GM19468 (cell line): ENCODE measurements around the gene FLNB.

Experiments used
- ATAC-seq: cut with Tn5 transposase; IDR thresholded peaks from one replicate; pipeline ENCODE4 v1.9.1; 2021; ENCODE audit warnings: mild to moderate bottlenecking, moderate library complexity, moderate number of reproducible peaks; ENCODE audit not compliant: unreplicated experiment; ENCODE audit errors: extremely low read depth

Gene FLNB, protein sequence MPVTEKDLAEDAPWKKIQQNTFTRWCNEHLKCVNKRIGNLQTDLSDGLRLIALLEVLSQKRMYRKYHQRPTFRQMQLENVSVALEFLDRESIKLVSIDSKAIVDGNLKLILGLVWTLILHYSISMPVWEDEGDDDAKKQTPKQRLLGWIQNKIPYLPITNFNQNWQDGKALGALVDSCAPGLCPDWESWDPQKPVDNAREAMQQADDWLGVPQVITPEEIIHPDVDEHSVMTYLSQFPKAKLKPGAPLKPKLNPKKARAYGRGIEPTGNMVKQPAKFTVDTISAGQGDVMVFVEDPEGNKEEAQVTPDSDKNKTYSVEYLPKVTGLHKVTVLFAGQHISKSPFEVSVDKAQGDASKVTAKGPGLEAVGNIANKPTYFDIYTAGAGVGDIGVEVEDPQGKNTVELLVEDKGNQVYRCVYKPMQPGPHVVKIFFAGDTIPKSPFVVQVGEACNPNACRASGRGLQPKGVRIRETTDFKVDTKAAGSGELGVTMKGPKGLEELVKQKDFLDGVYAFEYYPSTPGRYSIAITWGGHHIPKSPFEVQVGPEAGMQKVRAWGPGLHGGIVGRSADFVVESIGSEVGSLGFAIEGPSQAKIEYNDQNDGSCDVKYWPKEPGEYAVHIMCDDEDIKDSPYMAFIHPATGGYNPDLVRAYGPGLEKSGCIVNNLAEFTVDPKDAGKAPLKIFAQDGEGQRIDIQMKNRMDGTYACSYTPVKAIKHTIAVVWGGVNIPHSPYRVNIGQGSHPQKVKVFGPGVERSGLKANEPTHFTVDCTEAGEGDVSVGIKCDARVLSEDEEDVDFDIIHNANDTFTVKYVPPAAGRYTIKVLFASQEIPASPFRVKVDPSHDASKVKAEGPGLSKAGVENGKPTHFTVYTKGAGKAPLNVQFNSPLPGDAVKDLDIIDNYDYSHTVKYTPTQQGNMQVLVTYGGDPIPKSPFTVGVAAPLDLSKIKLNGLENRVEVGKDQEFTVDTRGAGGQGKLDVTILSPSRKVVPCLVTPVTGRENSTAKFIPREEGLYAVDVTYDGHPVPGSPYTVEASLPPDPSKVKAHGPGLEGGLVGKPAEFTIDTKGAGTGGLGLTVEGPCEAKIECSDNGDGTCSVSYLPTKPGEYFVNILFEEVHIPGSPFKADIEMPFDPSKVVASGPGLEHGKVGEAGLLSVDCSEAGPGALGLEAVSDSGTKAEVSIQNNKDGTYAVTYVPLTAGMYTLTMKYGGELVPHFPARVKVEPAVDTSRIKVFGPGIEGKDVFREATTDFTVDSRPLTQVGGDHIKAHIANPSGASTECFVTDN (N-terminal part only)

DNA sequence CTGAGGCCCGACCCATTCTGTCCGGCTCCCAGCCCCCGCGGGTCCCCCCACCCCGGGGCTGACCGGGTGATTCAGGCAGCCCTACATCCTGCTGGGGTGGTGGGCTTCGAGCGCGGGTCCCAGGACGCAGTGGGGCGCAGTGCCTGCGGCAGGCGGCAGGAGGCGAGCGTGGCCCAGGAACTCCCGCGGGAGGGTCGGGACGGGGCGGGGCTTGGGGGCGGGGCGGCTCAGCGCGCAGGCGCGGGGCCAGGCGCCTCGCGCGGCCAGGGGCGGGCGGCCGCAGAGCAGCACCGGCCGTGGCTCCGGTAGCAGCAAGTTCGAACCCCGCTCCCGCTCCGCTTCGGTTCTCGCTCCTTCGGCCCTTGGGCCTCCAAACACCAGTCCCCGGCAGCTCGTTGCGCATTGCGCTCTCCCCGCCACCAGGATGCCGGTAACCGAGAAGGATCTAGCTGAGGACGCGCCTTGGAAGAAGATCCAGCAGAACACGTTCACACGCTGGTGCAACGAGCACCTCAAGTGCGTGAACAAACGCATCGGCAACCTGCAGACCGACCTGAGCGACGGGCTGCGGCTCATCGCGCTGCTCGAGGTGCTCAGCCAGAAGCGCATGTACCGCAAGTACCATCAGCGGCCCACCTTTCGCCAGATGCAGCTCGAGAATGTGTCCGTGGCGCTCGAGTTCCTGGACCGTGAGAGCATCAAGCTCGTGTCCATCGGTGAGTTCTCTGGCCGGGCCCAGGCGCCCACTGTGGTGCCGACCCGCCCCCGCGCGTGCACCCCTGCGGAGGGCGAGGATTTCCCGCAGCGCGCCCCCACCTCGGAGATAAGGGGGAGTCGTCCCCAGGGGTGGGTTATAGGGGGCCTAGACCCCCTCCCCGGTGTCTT lies at the start of gene FLNB:
TSS of gene FLNB (plus strand) at position 282 of the 885 bp plus-strand sequence. CDS start at position 425, 143 bp downstream.
- no peak for ATAC-seq

DNA sequence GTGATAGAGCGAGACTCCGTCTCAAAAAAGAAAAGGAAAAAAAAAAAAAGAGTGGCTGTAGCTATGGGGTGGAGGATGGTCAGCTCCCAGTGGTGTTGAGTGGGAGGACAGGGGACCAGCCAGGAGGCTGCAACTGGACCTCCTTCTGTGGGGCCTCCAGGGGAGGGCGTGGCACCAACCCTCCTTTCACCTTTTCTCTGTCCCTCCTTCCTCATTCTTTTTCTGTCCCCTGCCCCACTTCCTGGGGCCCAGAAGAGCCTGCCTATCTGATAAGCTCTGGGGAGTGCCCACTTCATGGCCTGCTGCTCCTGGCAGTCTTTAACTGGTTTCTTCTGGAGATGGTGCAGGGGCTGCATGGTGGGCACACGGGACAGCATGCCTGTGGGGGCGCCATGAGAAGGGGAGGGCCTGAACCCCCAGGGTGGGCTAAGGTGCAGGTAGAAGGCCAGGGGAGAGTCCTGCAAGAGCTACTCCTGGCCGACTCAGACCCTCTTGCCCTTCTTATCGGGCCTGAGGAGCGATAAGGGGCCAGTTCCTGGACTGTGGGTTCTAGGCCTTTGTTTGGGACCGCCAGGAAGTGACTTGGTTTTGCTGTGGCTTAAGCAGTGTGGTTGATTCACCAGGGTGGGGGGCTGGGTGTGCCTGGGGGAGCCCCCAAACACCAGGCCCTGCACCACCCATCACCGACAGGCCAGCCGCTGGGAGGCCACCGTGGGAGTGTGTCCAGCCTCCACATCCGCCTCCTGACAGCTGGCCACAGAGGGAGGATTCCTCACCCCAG lies 49.4 kb upstream of the FLNB start:
- no peak for ATAC-seq

DNA sequence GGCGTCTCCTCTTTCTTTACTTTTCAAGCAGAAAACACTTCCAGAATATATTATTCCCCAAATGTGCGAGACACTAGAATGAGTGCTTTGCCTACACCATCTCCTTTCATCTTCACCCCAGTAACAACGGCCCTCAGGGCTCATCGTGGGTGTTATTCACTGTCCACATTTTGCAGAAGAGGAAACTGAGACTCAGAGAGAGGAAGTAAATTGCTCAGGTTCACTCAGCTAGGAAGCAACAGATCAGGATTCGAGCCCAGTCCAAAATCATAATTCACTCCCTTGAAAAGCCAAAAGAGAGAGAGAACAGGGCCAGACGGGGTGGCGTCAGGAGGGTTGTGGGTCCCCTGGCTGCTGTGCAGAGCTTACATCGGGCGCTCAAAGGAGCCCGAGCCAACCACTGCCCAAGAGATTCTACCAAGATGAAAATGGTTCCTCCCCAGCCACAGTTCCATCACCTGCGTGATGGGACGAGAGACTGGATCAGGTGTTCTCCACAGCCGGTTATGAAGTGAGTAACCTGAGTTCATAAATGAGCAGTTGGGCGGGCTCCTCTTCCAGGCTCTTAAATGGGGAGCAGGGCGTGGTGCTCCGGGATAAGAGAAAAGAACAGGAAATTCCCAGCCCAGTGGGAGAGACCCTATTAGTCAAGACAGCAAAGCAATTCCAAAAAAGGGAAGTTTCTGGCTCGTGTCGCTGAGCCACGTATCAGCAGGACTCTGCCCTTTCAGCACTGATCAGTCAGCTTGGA lies 48.6 kb upstream of the FLNB start:
- no peak for ATAC-seq

DNA sequence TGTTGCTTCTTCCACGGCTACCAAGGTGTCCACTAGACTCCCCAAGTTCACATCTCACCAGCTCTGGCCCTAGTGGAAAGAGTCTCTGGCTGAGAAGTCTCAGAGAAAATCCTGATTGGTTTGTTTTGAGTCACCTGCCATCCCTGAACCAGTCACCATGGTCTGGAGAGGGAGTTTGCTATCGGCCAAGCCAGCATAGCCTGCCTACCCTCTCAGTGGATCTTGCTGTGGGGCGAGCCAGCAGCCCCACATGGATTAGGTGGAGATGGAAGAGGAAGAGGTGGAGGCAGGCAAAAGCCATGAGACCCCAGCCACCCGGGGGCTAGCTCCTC lies 48.1 kb upstream of the FLNB start:
- ATAC-seq = no peak

DNA sequence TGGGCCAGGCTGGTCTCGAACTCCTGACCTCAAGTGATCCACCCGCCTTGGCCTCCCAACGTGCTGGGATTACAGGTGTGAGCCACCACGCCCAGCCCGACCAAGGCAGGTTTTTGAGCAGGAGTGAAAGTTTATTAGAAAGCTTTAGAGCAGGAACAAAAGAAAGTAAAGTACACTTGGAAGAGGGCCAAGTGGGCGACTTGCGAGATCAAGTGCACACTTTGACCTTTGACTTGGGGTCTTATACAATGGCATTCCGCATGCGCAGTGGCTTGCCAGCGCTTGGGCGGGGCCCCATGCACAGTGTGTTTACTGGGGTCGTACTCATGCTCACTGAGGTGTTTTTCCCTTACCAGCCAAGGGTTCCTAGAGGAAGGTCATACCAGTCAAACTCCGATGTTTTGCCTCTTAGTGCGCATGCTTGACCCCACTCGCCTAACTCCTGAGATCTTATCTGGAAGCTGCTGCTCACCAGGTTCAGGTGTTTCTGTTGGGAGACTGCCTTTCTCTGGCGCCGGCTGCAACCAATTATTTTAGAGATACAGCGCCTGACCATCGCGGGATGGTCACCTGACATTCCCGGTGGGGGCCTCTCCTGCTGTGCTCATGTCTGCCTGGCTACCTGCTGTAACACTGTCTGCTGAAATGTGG lies 46.9 kb upstream of the FLNB start:
- ATAC-seq = no peak

DNA sequence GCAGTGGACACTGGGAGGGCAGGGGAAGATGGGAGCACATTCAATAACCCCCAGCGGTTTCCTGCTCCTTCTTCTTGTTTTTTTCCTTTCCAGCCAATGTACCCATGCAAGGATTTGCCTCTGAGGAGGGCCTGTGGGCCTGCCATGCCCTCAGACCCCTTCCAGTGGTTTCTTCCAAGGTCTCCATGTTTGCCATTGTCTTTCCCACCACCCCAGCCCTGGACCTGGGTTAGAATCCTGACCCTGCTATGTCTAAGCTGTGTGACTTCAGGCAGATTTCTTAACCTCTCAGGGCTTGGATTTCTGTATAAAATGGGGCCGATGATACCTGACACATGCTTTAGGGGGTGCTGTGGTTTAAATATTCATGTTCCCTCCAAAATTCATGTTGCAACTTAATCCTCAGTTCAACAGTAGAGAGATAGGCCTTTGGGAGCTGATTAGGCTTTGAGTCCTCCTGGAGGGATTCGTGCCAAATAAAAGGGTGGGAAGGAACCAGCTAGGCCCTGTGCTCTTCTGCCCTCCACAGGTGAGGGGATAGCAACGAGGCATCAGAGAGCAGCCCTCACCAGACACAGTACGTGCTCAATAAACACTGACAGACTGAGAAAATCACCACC lies 46.3 kb upstream of the FLNB start:
- ATAC-seq = no peak

DNA sequence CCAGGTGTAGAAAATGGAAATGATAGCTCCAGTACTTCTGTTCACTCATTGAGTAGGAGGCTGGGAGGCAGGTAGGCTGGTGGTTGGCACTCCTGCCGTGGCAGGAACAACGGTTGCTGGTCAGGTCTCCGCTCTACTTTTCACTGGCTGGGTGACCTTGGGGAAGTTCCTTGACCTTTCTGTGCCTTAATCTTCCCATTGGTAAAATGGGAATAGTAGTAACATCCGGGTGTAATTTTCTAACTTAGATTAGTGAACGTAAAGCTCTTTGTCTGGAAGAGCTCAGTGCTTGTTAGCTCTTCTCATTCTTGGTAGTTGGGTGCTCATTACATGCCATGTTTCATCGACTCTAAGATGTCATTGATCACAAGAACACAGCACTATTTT lies 45.8 kb upstream of the FLNB start:
- ATAC-seq = no peak

DNA sequence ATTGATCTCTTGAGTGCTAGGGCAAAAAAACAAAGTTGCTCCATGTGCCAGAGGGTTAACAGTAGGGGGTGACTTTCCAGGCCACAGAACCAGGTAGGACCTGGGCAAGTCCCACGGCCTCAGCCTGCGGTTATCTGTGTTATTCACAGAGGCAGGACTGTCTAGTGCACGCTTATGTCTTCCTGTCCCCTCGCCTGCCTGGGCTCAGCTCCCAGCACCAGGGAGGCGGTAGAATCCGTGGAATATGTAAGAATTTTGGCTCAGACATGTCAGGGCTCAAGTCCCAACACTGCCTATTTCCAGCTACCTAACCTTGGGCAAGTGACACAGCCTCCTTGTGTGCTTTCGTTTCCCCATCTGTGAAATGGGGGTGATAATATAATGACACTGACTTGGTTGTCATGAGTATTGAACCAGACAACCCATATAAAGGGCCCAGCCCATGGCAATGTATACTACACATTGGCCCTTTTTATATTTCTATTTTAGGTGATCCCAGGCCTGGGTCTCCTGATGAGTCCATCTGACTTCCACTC lies 44.3 kb upstream of the FLNB start:
- no peak for ATAC-seq

DNA sequence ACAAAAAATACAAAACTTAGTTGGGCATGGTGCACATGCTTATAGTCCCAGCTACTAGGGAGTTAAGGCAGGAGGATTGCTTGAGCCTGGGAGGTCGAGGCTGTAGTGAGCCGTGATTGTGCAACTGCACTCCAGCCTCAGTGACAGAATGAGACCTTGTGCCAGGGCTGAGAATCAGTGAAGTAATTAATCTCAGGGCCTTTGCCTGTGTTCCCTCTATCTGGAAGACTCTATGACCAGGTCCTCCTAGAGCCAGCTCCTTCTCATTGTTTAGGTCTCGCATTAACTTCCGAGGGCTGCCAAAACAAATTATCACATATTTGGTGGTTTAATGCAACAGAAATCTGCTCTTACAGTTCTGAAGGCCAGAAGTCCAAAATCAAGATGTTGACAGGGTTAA lies 41.4 kb upstream of the FLNB start:
- ATAC-seq = no peak

DNA sequence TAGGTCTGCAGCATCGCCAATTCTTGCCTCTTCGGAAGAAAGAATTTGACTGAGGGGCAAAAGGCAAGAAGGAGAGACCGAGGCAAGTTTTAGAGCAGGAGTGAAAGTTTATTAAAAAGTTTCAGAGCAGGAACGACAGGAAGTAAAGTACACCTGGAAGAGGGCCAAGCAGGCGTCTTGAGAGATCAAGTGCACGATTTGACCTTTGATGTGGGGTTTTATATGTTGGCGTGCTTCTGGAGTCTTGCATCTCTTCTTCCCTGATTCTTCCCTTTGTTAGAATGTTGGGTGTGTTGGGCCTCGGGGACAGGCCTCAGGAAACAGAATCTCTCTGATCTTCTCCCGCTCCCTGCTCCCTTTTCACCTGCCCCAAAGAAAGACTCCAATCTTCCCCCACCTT lies 40.6 kb upstream of the FLNB start:
- no peak for ATAC-seq

DNA sequence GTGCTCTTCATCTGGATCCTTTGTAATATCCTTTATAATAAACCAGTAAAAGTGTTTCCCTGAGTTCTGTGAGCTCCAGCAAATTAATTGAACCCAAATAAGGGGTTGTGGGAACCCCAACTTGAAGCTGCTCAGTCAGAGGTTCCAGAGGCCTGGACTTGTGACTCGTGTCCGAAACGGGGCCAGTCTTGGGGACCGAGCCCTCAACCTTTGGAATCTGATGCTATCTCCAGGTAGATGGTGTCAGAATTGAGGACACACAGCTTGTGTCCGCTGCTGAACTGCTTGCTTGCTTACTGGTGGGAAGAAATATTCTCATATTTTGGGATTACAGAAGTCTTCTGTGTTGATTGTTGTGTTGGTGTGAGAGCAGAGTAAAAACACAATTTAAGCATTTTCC lies 39.7 kb upstream of the FLNB start:
- ATAC-seq = no peak

DNA sequence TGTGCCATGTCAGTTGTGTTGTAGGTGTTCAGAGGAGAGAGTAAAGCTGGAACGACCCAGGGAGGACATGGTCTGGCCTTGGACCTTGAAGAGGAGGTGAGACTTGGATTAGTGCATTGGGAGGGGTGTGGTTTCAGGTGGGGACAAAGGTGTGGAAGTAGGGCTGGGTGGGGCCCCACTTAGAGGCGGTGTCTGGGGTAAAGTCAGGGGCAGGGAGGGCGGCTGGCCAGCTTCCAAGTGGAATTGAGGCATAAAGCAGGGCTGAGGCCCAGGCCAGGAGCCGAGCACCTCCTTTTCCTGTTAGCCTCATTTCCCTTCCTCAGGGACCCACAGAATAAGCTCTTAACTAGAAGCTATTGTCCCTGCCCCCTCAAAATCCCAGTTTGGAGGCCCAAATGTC lies 36.2 kb upstream of the FLNB start:
- ATAC-seq = no peak

DNA sequence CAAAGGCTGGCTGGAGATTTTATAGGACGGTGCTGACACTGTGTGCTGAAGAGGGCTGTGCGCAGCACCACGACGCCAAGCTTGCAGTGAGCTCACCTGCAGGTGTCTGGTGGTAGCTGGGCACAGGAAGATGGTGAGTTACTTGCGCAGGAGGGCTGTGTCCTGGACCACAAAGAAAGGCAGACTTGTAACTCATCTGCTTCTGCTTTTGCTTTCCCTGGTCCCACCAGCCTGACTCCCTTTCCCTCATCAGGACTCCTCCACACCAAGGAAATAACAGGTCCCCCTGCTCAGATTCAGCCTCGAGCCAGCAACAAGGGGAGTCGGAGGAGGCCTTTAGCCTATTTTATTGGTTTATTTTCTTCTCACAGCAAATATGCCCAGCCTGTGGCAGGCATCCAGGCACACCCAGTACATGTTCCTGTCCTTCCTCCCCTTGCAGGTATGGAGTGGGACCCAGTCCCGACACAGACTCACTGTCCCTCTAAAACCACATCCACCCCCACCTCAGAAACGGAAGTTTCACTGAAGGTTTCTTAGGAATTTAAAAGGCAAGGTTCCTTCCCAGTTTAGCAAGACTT lies 35.6 kb upstream of the FLNB start:
- ATAC-seq = no peak

DNA sequence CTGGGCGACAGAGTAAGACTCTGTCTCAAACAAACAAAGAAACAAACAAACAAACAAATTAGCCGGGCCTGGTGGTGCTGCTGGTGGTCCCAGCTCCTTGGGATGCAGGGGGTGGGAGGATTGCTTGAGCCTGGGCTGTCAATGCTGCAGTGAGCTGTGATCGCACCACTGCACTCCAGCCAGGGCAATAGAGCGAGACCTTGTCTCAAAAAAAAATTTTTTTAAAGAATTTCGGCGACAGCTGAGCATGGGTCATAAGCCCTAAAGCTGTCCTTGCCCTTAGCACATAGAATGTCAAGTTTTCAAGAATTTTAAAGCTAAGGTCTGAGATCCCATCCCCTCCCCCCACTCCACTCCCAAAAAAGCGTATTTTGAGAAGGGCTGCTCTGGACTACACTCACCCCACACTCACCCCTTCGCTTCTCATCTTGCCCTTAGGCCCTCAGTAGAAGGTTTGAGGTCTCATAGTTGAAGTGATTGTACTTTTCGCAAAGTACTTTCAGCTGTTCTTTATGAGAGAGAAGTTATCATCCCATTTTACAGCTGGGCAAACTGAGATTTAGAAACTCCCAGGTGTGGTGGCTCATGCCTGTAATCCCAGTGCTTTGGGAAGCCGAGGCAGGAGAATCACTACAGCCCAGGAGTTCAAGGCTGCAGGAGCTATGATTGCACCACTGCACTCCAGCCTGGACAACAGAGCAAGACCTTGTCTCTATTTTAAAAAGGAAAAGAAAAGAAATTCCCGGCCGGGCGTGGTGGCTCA lies 34.3 kb upstream of the FLNB start:
- no peak for ATAC-seq

DNA sequence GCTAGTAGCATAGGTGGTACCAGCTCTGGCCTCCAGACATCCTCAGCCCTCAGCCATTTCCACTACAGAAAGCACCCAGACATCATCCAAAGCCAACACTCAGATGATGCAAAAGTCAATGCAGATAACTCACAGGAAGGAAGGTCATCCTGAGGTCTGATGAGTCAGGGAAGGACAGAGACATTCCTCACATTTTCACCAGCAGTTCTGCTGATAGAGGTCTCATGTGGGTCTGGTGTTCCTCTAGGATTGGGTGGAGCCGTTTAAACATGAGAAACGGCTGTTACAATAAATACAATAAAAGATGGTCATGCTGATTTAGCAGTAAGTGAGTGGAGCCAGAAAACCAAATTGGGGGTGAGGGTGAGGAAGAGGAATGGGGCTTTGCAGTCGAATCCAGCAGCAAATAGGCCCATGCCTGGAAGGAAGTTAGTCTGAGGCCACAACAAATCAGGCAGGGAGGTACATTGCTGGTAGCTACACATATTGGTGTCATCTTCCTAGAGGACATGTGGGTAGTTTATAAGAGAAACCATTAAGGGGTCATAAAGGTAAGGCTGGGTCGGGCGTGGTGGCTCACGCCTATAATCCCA lies 33.3 kb upstream of the FLNB start:
- no peak for ATAC-seq

DNA sequence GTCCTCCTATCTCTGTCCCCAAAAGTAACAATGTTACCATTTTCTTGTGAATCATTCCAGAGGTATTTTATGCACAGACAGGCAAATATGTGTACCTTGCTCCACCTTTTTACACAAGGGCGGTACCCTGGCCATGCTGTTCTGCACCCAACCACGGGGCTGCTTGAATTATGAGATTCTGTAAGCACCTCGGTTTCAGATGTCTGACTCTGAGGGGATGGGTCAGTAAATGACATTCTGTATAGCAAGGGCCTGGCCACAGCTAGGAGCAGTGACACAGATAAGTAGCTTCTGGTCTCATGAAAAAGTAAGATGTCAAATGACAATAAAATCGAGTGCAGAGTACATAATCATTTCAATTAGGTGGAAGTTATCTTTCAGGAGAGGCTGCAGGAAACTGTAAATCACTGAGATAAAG lies 30.4 kb upstream of the FLNB start:
- ATAC-seq = no peak
